Esophagus muscularis mucosa (tissue), 4 donors: Measurements from ENCODE around the gene SNHG17. TPM values are rescaled to one million over a fixed set of nuclear protein-coding genes. Genes with fewer than 3 reads are reported as not detected.
"Not testable (repeated sequence)": the region's sequence is repeated elsewhere in the genome, so short reads cannot be mapped to it uniquely, and the experiment has no call there.

Source experiments
- DNase-seq: peaks from one replicate; pipeline ENCODE4 v3.0.0-alpha.2; 2017; ENCODE audit errors: extremely low spot score
- H3K27ac ChIP-seq, 4 donors: fragments of 200-600 bp; sonication (generic); replicated peaks in 1 of 4; 1 replicate in 3 of 4; 2 replicates in 1 of 4; pipeline ENCODE4 v1.5.1; 2016 to 2019; ENCODE audit warnings: mild to moderate bottlenecking in 1 of 4
- H3K27me3 ChIP-seq, 4 donors: fragments of 200-600 bp; sonication (generic); one replicate each; pipeline versions ENCODE4 v1.5.1 to v1.6.0; 2016 to 2019
- H3K36me3 ChIP-seq, 4 donors: fragments of 200-600 bp; sonication (generic); one replicate each; pipeline ENCODE4 v1.5.1; 2016 to 2019
- H3K4me1 ChIP-seq, 4 donors: fragments of 200-600 bp; sonication (generic); one replicate each; pipeline ENCODE4 v1.5.1; 2016 to 2019
- H3K4me3 ChIP-seq, 4 donors: fragments of 200-600 bp; sonication (generic); 1 replicate in 2 of 4; 2 replicates in 2 of 4; pipeline ENCODE4 v1.5.1; 2016 to 2019; ENCODE audit warnings: mild to moderate bottlenecking in 4 of 4, moderate library complexity in 1 of 4
- H3K9me3 ChIP-seq, 4 donors: fragments of 200-600 bp; sonication (generic); 1 replicate in 3 of 4; 2 replicates in 1 of 4; pipeline ENCODE4 v1.5.1; 2016 to 2019
- EP300 ChIP-seq: sonication (generic); formaldehyde crosslinking; IDR thresholded peaks from one replicate; pipeline ENCODE4 v1.6.1; 2017; ENCODE audit warnings: antibody characterized with exemption
- POLR2A ChIP-seq: fragments of 450-650 bp; IDR thresholded peaks from one replicate; pipeline ENCODE4 v1.6.1; 2017; ENCODE audit warnings: antibody characterized with exemption, moderate library complexity, mild to moderate bottlenecking, low read depth
- POLR2AphosphoS5 ChIP-seq, 2 donors: sonication (generic); formaldehyde crosslinking; IDR thresholded peaks; one replicate each; pipeline ENCODE4 v1.6.1; 2017; ENCODE audit warnings: antibody characterized with exemption in 2 of 2
- WGBS: methylation state at CpG from one replicate; pipeline ENCODE4 v1.1.5; 2018; 5-methylcytosine and 5-hydroxymethylcytosine counted together
- intact Hi-C: fragments of 100-400 bp; cut with DNase I; formaldehyde crosslinking; loops from one replicate; pipeline ENCODE4 v1.15.1; 2023
- total RNA-seq, 4 donors: library from RNA; depleted of rRNA; stranded (reverse); fragments of >200 nt; gene quantifications; one replicate each; pipeline versions ENCODE4 v1.1.0 to v1.2.1, GENCODE V29; 2016
- TF ChIP-seq, protein P1 (sequence below), 3 experiments: fragments of 200-600 bp in 2 of 3; fragments of 450-650 bp in 1 of 3; sonication (generic) in 2 of 3; IDR thresholded peaks; one replicate each; pipeline ENCODE4 v1.5.1; 2017 to 2019; ENCODE audit warnings: antibody characterized with exemption in 3 of 3, mild to moderate bottlenecking in 2 of 3, moderate library complexity in 1 of 3

Gene SNHG17
- total RNA-seq, 4 donors from 2014 or later = 12.8 to 19.4 (median 18.6) TPM

DNA sequence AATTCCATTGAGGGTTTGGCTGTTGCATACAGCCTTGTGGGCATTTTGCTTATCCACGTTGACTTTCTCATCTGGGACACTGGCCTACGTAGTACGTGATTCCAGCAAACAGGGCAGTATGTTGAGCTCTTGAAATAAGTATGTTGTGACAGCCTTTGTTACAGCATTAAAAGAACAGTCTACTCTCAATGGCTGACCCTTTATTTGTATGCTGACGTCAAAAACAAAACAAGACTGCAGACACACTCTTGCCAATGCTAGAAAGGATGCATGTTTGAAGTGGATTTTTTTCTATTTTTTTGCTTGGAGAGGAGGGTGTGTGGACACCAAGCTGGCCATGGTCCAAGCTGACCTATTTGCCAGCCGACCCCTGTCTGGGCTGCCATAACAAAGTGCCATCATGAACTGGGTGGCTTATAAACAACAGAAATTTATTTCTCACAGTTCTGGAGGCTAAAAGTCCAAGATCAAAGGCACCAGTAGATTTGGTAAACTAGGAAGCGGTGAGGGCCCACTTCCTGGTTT is 10.8 kb upstream of the SNHG17 start:
- intact Hi-C loops = no loop called here
- Histone ChIP-seq H3K27me3 (no peaks in the 10 kb centered on the region), H3K4me1 (peaks cover 9 to 29% (median 25%) of the 10 kb centered on the region in 4 donors), H3K9me3 (no peaks in the 10 kb centered on the region), H3K27ac (peak overlapping the region in 3 of 4 donors; percentile 81 to 86 (median 85)), H3K36me3 (peaks cover 9 to 29% (median 26%) of the 10 kb centered on the region in 4 donors), H3K4me3 (peak overlapping the region; percentile 65 to 92 (median 82))
- DNase-seq = no peak
- WGBS = 80% methylated on average over 6 of the region's 6 CpGs
- TF ChIP-seq EP300 (no peak), POLR2A (no peak)
- TF ChIP-seq, protein P1, sequence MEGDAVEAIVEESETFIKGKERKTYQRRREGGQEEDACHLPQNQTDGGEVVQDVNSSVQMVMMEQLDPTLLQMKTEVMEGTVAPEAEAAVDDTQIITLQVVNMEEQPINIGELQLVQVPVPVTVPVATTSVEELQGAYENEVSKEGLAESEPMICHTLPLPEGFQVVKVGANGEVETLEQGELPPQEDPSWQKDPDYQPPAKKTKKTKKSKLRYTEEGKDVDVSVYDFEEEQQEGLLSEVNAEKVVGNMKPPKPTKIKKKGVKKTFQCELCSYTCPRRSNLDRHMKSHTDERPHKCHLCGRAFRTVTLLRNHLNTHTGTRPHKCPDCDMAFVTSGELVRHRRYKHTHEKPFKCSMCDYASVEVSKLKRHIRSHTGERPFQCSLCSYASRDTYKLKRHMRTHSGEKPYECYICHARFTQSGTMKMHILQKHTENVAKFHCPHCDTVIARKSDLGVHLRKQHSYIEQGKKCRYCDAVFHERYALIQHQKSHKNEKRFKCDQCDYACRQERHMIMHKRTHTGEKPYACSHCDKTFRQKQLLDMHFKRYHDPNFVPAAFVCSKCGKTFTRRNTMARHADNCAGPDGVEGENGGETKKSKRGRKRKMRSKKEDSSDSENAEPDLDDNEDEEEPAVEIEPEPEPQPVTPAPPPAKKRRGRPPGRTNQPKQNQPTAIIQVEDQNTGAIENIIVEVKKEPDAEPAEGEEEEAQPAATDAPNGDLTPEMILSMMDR (IDR thresholded peaks at IDR 0.05) = no peak

DNA sequence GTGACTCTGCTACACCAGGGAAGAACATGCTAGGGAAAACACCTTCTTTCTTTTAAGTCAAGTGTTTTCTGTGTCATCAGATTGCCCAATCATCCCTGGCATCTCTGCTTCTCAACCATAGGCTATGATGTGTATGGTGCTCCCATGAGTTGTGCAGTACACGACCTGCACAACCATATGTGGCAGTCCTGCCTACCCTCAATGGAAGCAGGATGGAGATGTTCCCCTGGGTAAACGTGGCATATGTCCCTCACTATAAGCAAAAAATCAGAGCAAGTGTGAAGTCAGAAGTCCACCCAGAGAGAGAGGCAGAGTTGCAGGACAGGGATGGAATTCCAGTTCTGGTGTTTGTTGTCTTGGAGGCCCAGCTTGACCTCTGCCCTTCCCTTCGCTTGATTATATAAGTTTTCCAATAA is 10.3 kb upstream of the SNHG17 start:
- H3K27ac ChIP-seq = no peak overlapping the region
- no peaks in the 10 kb centered on the region for H3K9me3 ChIP-seq
- DNase-seq = no peak
- 92% methylated on average over 3 of the region's 3 CpGs for WGBS
- no peak overlapping the region for H3K4me3 ChIP-seq
- TF ChIP-seq, protein P1 (IDR thresholded peaks at IDR 0.05) = no peak
- TF ChIP-seq EP300 (no peak), POLR2AphosphoS5 (IDR thresholded peaks at IDR 0.05) (no peak), POLR2A (no peak)
- intact Hi-C loops = no loop called here
- no peaks in the 10 kb centered on the region for H3K27me3 ChIP-seq
- peaks cover 6 to 23% (median 21%) of the 10 kb centered on the region in 4 donors for H3K36me3 ChIP-seq
- H3K4me1 ChIP-seq = peaks cover 9 to 29% (median 25%) of the 10 kb centered on the region in 4 donors

DNA sequence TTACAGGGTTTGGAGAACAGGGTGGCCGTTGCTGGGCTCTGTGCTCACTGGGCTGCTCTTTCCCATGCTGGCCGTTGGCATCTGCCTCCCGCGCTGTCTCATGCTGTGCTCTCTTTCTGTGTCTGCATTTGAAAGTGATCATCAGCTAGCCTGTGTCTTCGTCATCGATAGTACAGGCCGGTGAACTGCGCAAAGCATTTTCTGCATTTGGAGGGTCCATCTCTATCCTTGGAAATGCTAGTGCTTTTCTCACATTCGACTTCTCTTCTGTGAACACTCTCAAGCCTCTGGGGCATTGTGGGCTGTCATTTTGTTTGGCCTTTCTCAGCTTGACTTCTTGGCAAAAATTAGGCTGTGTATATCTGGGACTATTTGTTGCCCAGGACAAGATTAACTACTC is 6.8 kb upstream of the SNHG17 start:
- Histone ChIP-seq H3K4me3 (no peak overlapping the region), H3K27ac (no peak overlapping the region), H3K27me3 (no peaks in the 10 kb centered on the region), H3K4me1 (peaks cover 1 to 9% (median 7%) of the 10 kb centered on the region in 4 donors), H3K36me3 (no peaks in the 10 kb centered on the region), H3K9me3 (no peaks in the 10 kb centered on the region)
- intact Hi-C loops = no loop called here
- TF ChIP-seq, protein P1 (IDR thresholded peaks at IDR 0.05) = no peak
- no peak for TF ChIP-seq EP300
- no peak for TF ChIP-seq POLR2AphosphoS5 (IDR thresholded peaks at IDR 0.05)
- TF ChIP-seq POLR2A = no peak
- DNase-seq = no peak
- WGBS = 72% methylated on average over 9 of the region's 9 CpGs

DNA sequence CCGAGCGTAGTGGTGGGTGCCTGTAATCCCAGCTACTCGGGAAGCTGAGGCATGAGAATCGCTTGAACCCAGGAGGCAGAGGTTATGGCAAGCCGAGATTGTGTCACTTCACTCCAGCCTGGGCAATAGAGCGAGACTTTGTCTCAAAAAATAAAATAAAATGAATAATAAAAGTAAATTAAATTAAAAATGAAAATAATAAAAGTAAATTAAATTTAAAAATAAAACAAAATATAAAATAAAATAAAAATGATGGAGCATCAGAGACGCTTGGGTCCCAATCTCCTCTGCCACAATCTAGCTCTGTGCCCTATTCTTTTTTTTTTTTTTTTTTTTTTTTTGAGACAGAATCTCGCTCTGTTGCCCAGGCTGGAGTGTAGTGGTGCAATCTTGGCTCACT is 6.0 kb upstream of the SNHG17 start:
- DNase-seq, intact Hi-C loops, H3K27ac ChIP-seq, H3K27me3 ChIP-seq, H3K36me3 ChIP-seq, H3K9me3 ChIP-seq, H3K4me3 ChIP-seq, H3K4me1 ChIP-seq: not testable (repeated sequence)
- WGBS = 89% methylated on average over 8 of the region's 8 CpGs

DNA sequence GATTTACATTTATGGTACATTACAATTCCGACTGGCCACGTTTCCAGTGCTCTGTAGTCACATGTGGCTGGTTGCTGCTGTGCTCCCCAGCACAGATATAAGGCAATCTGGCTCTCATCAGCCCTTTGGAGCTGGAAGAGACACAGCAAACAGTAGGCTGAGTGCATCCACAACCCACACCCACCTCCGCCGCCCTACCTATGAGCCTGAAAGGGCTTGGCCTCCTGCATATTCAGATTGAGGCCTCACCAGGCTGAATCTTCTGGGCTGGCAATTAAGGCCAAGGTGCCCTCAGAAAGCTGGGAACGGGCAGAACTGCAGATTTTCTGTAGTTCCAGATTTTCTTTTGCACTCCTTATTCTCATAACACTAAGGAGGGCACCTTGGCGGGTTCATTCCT is 2.7 kb upstream of the SNHG17 start:
- intact Hi-C loops = no loop called here

More for the DNA sequence above, 2.7 kb upstream of the SNHG17 start:
- WGBS = 78% methylated on average over 6 of the region's 6 CpGs
- DNase-seq = no peak
- Histone ChIP-seq H3K9me3 (no peaks in the 10 kb centered on the region), H3K36me3 (peaks cover 0 to 16% (median 11%) of the 10 kb centered on the region in 4 donors), H3K27me3 (no peaks in the 10 kb centered on the region), H3K27ac (no peak overlapping the region), H3K4me1 (peaks cover 3 to 20% (median 16%) of the 10 kb centered on the region in 4 donors), H3K4me3 (no peak overlapping the region)
- no peak for TF ChIP-seq POLR2A
- no peak for TF ChIP-seq POLR2AphosphoS5 (IDR thresholded peaks at IDR 0.05)
- TF ChIP-seq, protein P1 (IDR thresholded peaks at IDR 0.05) = no peak
- no peak for TF ChIP-seq EP300
